HEK293T (cell line): ENCODE results near the gene ANKFN1.

Source experiments
- CTCF ChIA-PET: fragments of 350-600 bp; formaldehyde crosslinking; extraction: SDS; loops from one replicate; lab custom pipeline; 2021; ENCODE audit warnings: antibody characterized with exemption, inconsistent platforms; lab: Yijun Ruan, JAX
- POLR2A ChIA-PET: fragments of 350-600 bp; formaldehyde crosslinking; extraction: SDS; loops from one replicate; lab custom pipeline; 2020; ENCODE audit warnings: antibody characterized with exemption, inconsistent platforms; lab: Yijun Ruan, JAX
- DNase-seq: peaks from one replicate; pipeline ENCODE4 v3.0.0; 2012; ENCODE audit warnings: mixed read lengths; ENCODE audit errors: extremely low spot score
- ARNT ChIP-seq: fragments of 450-650 bp; IDR thresholded peaks from 2 replicates; pipeline ENCODE4 v1.6.1; 2017; ENCODE audit warnings: mild to moderate bottlenecking
- BHLHE40 ChIP-seq: fragments of 450-650 bp; IDR thresholded peaks from 2 replicates; pipeline ENCODE4 v1.6.1; 2016; ENCODE audit warnings: mild to moderate bottlenecking, moderate library complexity, borderline replicate concordance
- CTBP1 ChIP-seq: fragments of 450-650 bp; IDR thresholded peaks from 2 replicates; pipeline ENCODE4 v1.6.1; 2016; ENCODE audit warnings: borderline replicate concordance
- ELF4 ChIP-seq: fragments of 450-650 bp; IDR thresholded peaks from 2 replicates; pipeline ENCODE4 v1.6.1; 2017; ENCODE audit warnings: antibody characterized with exemption
- FOXA1 ChIP-seq: fragments of 450-650 bp; IDR thresholded peaks from 2 replicates; pipeline ENCODE4 v1.6.1; 2016; ENCODE audit warnings: mild to moderate bottlenecking
- FOXK2 ChIP-seq: fragments of 450-650 bp; IDR thresholded peaks from 2 replicates; pipeline ENCODE4 v1.6.1; 2016; ENCODE audit warnings: mild to moderate bottlenecking
- FOXM1 ChIP-seq: fragments of 450-650 bp; IDR thresholded peaks from 2 replicates; pipeline ENCODE4 v1.6.1; 2017; ENCODE audit warnings: mild to moderate bottlenecking, borderline replicate concordance
- HDGF ChIP-seq: fragments of 450-650 bp; IDR thresholded peaks from 2 replicates; pipeline ENCODE4 v1.6.1; 2017; ENCODE audit warnings: antibody characterized with exemption, borderline replicate concordance
- L3MBTL2 ChIP-seq: fragments of 450-650 bp; conservative IDR thresholded peaks from 2 replicates; pipeline ENCODE4 v1.6.1; 2016; ENCODE audit warnings: mild to moderate bottlenecking
- LEF1 ChIP-seq: fragments of 450-650 bp; IDR thresholded peaks from 2 replicates; pipeline ENCODE4 v1.6.1; 2017; ENCODE audit warnings: mild to moderate bottlenecking, borderline replicate concordance
- NFRKB ChIP-seq: fragments of 450-650 bp; IDR thresholded peaks from 2 replicates; pipeline ENCODE4 v1.6.1; 2016; ENCODE audit warnings: mild to moderate bottlenecking, moderate library complexity
- SP1 ChIP-seq: fragments of 450-650 bp; IDR thresholded peaks from 2 replicates; pipeline ENCODE4 v1.6.1; 2017
- SUZ12 ChIP-seq: fragments of 450-650 bp; IDR thresholded peaks from 2 replicates; pipeline ENCODE4 v1.6.1; 2016; ENCODE audit warnings: mild to moderate bottlenecking
- TARDBP ChIP-seq: fragments of 450-650 bp; IDR thresholded peaks from 2 replicates; pipeline ENCODE4 v1.6.1; 2016
- ZNF384 ChIP-seq: fragments of 450-650 bp; IDR thresholded peaks from 2 replicates; pipeline ENCODE4 v1.6.1; 2016
- TF ChIP-seq, protein P1 (sequence below): fragments of 450-650 bp; IDR thresholded peaks from 2 replicates; pipeline ENCODE4 v1.6.1; 2016

ANKFN1 gene

DNA sequence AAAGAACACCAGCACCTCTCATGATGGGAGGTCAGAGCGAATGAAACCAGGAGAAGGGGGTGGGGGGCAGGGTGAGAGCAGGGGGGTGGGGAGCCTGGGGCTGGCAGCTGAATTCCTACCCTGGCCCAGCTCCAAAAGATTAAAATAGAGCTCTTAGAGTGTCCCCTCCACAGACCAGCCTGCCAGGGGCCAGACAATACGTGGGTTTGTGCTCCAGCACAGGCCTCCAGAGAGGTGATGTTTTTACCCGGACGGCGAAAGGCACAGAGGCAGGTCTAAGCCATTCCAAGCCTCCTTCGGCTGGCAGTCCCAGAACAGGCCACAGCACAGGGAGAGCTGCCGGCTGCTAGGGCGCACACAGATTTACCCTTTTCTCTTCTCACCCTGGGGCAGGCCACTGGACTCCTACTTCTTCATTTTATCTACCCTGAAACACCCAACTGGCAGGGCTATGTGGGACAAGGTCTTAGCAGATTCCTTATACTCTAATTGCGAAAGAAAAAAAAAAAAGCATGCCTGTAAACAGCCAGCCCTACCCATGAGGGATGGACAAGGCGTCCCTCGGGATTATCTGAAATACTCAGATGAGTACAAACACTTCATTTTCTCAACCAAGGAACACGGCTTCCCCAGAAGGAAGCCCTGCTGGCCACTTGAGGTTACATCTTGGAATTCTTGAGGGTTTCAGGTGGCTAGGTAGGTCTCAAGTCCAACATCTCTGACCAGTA is 368.3 kb downstream of the ANKFN1 start:
- ChIA-PET CTCF (no interaction called here), POLR2A (no interaction called here)
- no peak for TF ChIP-seq CTBP1
- TF ChIP-seq ZNF384, result no peak
- no peak for TF ChIP-seq SP1
- no peak for TF ChIP-seq TARDBP
- TF ChIP-seq L3MBTL2, result no peak
- no peak for TF ChIP-seq NFRKB
- no peak for TF ChIP-seq LEF1
- TF ChIP-seq FOXK2, result no peak
- DNase-seq, result no peak

GRCh38 chr17:56523042-56523441 is 369.8 kb downstream of the ANKFN1 start:
- DNase-seq, result no peak
- ChIA-PET CTCF (no interaction called here), POLR2A (no interaction called here)
- TF ChIP-seq FOXA1, result no peak
- no peak for TF ChIP-seq FOXM1

GRCh38 chr17:56528696-56529095 is 375.4 kb downstream of the ANKFN1 start:
- DNase-seq, result no peak
- no peak for TF ChIP-seq ARNT
- no peak for TF ChIP-seq BHLHE40
- TF ChIP-seq NFRKB, result no peak
- TF ChIP-seq L3MBTL2, result no peak
- TF ChIP-seq TARDBP, result no peak
- TF ChIP-seq CTBP1, result no peak
- no peak for TF ChIP-seq FOXM1
- TF ChIP-seq ZNF384, result no peak
- TF ChIP-seq SUZ12, result no peak
- TF ChIP-seq ELF4, result no peak
- no peak for TF ChIP-seq LEF1
- TF ChIP-seq SP1, result no peak
- TF ChIP-seq FOXK2, result no peak
- TF ChIP-seq HDGF, result no peak
- TF ChIP-seq, protein P1, sequence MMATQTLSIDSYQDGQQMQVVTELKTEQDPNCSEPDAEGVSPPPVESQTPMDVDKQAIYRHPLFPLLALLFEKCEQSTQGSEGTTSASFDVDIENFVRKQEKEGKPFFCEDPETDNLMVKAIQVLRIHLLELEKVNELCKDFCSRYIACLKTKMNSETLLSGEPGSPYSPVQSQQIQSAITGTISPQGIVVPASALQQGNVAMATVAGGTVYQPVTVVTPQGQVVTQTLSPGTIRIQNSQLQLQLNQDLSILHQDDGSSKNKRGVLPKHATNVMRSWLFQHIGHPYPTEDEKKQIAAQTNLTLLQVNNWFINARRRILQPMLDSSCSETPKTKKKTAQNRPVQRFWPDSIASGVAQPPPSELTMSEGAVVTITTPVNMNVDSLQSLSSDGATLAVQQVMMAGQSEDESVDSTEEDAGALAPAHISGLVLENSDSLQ, result no peak
- ChIA-PET POLR2A (no interaction called here), CTCF (no interaction called here)

DNA sequence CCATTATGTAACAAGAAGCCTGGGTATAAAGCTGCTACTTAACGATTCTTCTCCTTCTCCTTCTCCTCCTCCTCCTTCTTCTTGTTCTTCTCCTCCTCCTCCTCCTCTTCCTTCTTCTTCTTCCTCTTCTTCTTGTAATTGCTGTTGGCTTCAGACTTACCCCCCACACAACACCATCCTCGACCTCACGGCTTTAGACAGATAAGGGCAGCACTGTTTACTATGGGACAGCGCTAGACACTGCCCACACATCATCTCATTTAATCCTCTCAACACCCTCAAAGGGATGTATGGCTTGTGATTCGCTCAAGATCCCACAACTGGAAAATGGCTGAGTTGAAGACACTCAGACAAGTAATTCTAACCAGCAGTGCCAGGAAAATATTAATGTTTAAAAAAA is 379.7 kb downstream of the ANKFN1 start:
- TF ChIP-seq, protein P1, result no peak
- TF ChIP-seq BHLHE40 (no peak), FOXA1 (no peak), ELF4 (no peak), NFRKB (no peak), LEF1 (no peak), ARNT (no peak), FOXK2 (no peak), CTBP1 (no peak), HDGF (no peak), ZNF384 (no peak), TARDBP (no peak), SP1 (no peak), FOXM1 (no peak), SUZ12 (no peak), L3MBTL2 (no peak)
- DNase-seq, result no peak
- ChIA-PET POLR2A (no interaction called here), CTCF (no interaction called here)

DNA sequence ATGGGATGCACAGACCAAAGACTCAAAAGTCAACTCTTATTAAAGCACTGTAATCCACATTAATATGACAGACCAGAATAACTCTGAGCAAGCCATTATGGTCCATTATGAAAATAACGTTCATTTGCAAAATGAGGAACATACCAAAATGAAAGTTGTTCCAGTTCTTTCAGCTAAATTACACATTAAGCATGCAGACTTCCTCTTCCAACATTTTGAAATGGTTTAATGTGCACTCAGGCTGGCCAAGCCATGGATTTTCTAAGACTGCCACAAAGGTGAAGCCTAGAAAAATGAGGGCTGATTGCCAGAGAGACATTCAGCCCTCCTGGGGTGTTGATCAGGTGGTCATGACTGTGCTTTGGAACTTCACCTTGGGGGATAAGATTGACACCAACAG is 383.5 kb downstream of the ANKFN1 start:
- TF ChIP-seq BHLHE40 (no peak), CTBP1 (no peak), FOXM1 (no peak), L3MBTL2 (no peak), SP1 (no peak), LEF1 (no peak), SUZ12 (no peak)
- CTCF ChIA-PET, result no interaction called here
- DNase-seq, result no peak
- POLR2A ChIA-PET, result no interaction called here

DNA sequence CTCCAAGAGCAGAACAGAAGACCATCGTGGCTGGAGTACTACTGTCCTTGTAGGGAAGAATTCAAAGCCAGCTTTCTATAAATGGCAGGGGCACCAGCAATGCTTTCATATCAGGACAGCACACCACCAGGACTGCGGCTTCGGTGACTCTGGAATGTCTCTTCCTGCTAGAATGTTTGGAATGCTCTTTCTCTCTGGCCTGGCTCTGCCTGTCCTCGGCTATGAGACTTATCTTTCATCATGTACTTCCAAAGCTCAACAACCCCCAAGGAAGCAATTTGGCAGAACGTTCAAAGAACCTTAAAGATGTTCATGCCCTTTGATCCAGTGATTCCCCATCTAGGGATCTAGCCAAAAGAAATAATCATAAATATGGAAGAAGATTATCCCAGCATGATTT is 387.6 kb downstream of the ANKFN1 start:
- ChIA-PET POLR2A (no interaction called here), CTCF (no interaction called here)
- no peak for DNase-seq
- TF ChIP-seq FOXA1 (no peak), ZNF384 (no peak), FOXM1 (no peak), SUZ12 (no peak), NFRKB (no peak), L3MBTL2 (no peak), FOXK2 (no peak), LEF1 (no peak), HDGF (no peak), TARDBP (no peak), BHLHE40 (no peak), ELF4 (no peak), ARNT (no peak), SP1 (no peak), CTBP1 (no peak)
- TF ChIP-seq, protein P1, result no peak

DNA sequence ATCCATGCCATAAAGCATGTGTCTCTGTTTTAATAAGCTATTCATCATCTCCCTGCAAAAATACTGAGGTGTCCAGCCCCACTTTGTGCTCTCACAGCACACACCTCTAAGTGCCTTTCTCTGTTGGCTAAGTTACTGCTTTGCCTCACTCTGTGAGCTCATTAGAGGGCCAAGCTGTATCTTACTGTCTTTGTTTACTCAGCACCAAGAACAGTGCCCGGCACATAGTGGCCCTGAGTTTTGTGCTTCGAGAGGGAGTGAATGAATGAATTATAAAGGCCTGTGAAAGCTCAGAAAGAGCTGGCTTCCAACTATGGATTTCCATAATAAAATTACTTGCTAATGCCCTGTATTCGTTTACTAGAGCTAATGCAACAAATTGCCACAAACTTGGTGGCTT is 390.0 kb downstream of the ANKFN1 start:
- CTCF ChIA-PET, result no interaction called here
- POLR2A ChIA-PET, result no interaction called here
- no peak for TF ChIP-seq NFRKB
- no peak for TF ChIP-seq FOXK2
- TF ChIP-seq HDGF, result no peak
- no peak for DNase-seq
